A172 (cell line): ENCODE measurements around the gene PDE4D. TPM values are rescaled to one million over a fixed set of nuclear protein-coding genes. Genes with fewer than 3 reads are reported as not detected.

Experiments
- DNase-seq: peaks from one replicate; pipeline ENCODE4 v3.0.0-alpha.2; 2015; ENCODE audit warnings: low spot score
- total RNA-seq: library from RNA; depleted of rRNA; stranded (reverse); fragments of >200 nt; shearing (Covaris generic); gene quantifications from 2 replicates; pipeline ENCODE4 v1.2.3, GENCODE V29; 2014

The PDE4D gene
- total RNA-seq, 1 experiment from 2014 or later = 7.6 TPM

GRCh38 chr5:59119480-59119879 lies 774.0 kb downstream of the PDE4D start:
- no peak for DNase-seq

GRCh38 chr5:59117320-59117719 lies 776.2 kb downstream of the PDE4D start:
- no peak for DNase-seq

DNA sequence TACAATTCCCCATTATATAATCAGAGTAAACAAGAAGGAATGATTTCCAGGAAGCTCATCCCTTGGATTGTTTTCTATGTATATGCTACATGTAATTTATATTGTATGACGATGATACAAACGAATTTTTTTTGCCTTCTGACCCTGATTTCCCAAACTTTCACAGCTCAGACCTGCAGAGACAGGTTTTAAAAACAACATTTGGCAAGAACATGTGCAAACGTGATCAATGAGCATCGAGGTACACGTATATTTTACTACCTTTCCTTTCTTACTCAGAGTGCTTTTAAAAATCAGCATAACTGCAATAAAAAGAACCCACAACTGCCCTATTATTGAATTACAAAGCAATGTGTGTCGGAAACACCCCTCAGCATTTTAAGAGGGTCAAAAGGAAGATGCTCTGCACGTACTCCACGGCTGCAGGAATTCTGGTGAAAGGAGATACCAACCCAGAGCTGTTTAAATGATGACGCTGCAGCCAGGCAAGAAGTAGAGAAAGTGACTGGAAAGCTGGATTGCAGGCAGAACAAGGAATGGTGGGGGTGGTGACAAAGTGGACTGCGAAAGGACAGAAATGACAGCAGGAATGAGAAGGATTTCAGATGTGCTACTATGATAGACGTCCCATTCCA lies 777.2 kb downstream of the PDE4D start:
- no peak for DNase-seq

GRCh38 chr5:59115345-59115744 lies 778.2 kb downstream of the PDE4D start:
- peak; percentile 28 for DNase-seq

- no peak for DNase-seq
These were observed 784.1 kb downstream of the PDE4D start for GRCh38 chr5:59109383-59109782.

DNA sequence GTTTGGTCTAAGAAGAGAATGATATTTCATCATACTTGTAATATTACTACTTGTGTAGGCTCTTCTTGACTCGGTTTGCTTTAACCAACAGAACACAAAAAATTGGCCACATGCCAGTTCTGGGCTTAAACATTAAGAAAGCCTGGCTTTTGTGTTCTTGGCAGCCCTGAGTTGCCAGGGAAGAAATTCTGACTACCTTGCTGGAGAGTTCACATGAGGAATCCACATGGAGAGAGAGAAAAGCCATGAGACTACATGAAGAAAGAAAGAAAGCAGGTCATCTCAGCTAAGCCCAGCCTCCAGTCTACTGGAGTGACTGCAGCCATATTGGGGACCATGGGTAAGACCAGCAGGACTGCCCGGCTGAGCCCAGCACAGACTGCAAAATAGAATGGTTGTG lies 785.8 kb downstream of the PDE4D start:
- no peak for DNase-seq

GRCh38 chr5:59104400-59105127 lies 789.0 kb downstream of the PDE4D start:
- DNase-seq = no peak

- no peak for DNase-seq
These were observed 790.2 kb downstream of the PDE4D start for GRCh38 chr5:59103303-59103702.

DNA sequence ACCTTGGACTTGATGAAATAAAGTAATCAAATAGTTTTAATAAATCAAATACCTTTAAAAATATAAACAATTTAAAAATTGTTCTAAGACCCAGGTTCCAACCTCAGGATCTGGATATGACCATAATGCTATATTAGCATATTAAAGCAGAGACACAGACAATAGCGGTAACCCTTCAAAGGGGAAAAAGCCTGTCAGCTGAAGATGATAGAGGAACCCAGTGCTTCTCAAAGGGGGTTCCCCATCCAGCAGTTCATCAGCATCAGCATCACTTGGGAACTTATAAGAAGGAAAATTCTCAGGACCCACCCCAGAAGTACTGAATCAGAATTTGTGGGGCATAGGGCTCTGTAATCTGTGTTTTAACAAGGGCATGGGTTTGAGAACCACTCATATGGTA lies 791.1 kb downstream of the PDE4D start:
- no peak for DNase-seq

DNA sequence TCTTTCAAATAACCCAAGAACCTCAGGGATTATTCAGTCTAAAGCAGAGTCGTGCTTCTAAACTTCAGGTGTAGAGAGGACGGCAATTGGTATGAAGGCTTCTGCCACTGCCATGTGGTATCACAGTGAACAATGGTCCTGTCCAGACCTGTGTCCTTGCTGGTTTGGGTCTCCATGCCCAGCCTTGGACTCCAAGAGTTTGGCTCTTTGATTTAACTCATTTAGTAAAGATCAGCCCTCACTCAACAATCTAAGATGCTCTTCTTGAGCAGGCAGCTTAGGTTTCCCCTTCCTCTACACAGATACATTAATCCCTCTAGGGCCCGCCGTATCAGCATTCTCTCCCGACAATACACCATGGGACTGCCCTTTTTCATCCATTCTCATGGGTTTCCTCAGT lies 792.7 kb downstream of the PDE4D start:
- DNase-seq = no peak

GRCh38 chr5:59099995-59100345 lies 793.6 kb downstream of the PDE4D start:
- DNase-seq = no peak

DNA sequence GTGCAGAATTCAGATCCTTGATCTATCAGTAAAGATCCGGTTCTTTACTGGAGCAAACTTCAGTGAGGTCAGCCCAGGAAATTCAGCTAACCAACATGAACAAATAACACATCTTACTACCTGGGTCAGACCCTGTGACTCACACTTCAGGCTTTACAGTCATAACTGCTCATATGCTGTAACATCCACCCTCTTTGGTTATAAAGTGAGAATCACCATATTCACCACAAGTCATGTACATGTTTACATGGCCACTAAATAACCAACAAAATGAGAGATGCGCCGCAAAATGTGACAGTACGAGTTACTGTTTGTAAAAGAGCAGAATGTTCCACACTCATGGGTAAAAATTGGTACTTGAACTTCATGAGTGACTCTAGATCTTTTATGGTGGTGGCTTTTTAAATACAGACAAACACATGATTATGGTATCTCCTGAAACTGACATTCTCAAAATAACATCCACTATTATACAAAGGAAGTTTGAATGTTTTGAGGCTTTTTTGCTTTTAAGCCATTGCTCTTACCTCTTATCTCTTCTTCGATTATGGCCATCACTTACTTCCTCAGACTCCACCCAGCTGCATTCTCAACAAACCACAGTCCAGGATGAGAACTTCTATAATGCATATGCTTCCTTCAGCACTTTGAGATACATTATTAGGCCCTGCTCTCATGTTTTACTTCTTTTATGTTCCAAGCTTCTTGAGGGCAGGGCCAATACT lies 794.1 kb downstream of the PDE4D start:
- peak; percentile 82 for DNase-seq

DNA sequence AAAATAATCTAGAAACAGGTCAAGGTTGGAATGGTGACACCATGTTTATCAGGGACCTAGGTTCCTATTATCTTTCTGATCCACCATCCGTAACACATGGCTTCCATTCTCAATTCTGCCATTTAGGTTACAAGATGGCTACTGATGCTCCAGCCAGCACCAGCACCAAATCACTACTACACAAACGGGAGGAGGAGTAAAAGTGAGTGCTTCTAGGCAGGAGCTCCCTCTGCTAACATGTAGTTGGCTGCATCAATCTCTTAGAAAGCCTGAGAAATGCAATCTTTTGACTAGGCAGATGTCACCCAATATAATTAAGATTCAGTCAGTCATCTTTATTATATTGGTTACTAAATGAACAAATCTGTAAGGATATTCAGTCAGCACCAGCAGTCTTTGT lies 794.8 kb downstream of the PDE4D start:
- no peak for DNase-seq

DNA sequence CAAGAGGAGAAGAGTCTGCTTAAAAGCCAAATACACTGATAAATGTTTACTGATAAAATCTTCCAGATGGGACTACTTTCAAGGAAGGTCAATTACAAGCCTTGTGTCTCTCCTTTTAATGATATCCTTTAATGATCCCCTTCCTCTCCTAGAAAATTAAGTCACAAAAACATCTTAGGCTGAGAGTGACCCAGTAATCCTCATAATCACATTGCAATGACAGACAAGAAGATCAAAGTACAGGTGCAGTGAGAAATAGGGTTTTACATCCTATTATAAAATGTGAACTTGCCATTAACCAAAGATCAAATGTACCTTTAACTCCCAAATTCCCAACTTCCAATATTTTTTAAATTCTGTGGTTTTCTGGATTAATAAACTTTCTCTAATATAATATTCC lies 795.8 kb downstream of the PDE4D start:
- DNase-seq = no peak

GRCh38 chr5:59097116-59097515 lies 796.4 kb downstream of the PDE4D start:
- peak; percentile 28 for DNase-seq

- DNase-seq = no peak
These were observed 798.0 kb downstream of the PDE4D start for GRCh38 chr5:59095480-59095879.

DNA sequence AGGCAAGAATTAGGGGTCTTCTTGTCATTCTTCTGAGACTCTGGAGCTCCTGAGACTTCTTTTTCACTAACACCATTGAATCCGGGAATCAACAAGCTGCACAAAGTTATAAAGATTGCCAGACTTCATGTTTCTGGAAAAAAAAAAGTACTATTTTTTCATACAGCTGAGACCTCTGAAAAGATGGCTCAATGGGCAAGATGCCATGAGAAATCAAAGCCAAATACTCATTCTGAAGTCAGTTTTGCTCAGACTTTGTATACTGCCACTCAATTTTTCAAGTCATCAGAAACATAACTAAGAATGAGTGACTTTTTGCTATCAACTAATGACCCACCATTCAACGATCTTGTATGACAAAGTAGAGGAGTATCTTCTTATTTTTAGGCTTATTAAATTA lies 798.7 kb downstream of the PDE4D start:
- no peak for DNase-seq

GRCh38 chr5:59093329-59093728 lies 800.2 kb downstream of the PDE4D start:
- DNase-seq = no peak

- DNase-seq = no peak
These were observed 800.8 kb downstream of the PDE4D start for GRCh38 chr5:59092758-59093157.

DNA sequence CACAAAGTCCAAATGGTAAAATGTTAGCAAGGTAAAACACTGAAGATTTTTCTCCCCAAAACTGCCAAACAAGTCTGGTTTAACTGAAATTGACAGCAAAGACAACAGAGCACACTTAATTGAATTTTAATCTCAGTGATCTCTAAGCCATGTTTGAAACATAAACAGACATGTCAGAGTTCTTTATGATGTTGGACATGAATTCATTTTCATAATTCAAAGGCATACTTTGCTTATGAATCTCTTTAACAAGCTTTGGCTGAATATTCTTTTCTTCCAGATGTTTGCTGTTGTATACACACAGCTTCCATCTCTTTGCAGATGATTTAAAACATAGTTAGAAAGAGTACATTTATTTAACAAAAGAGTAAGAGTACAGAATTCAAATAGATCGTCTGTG lies 801.6 kb downstream of the PDE4D start:
- no peak for DNase-seq

DNA sequence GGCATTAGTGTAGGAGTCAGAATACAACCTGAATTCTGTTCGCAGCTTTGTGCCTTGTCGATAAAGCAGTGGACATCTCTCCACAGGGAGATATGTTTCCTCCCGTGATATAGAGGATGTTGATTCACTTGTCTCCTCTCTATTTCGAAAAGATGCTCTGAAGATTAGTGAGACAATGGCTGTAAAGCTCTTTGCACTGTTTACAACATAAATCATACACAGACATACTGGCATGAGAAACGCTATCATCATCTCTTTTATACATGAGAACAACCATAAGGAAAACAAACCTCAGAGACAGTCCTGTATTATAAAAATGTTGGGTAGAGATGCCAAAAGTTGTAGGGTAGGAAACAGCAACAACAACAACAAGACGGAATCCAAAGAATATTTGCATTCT lies 803.2 kb downstream of the PDE4D start:
- no peak for DNase-seq

DNA sequence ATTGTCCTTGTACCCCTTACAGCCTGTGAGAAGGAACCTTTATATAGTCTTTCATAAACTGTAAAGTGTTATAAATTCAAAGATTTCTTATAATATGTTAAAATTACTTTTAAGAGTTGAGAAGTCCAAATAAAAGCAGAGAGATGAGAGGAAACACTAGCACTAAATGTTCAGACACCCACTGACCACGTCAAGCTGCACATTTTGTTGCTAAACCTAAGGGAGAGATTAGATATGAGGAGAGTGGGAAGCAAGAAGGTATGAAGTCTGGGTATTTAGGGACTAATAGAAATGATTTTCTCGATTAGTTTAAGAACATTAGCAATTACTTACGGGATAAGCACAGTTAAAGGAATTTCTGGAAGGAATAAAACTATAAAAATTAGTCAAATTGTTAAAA lies 803.8 kb downstream of the PDE4D start:
- DNase-seq = no peak

DNA sequence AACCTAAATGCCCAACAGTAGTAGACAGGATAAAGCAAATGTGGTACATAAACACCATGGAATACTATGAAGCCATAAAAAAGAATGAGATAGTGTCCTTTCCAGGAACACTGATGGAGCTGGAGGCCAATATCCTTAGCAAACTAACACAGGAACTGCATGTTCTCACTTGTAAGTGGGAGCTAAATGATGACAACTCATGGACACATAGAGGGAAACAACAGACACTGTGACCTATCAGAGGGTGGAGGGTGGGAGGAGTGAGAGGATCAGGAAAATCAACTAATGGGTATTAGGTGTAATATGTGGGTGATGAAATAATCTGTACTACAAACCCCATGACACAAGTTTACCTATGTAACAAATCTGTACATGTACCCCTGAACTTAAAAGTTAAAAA lies 805.0 kb downstream of the PDE4D start:
- no peak for DNase-seq
